HEK293 (cell line): ENCODE measurements around the gene RGS13.

Experiments
- CTCF ChIA-PET: fragments of 350-600 bp; formaldehyde crosslinking; extraction: SDS; loops from one replicate; lab custom pipeline; 2021; ENCODE audit warnings: antibody characterized with exemption; lab: Yijun Ruan, JAX
- POLR2A ChIA-PET: fragments of 300-600 bp; formaldehyde crosslinking; extraction: SDS; loops from one replicate; lab custom pipeline; 2020; ENCODE audit warnings: antibody characterized with exemption, inconsistent platforms; lab: Yijun Ruan, JAX
- H3K27ac ChIP-seq: fragments of 200-500 bp; sonication (Bioruptor generic); 2 replicates; pipeline ENCODE4 v1.5.1; 2014; ENCODE audit warnings: low read depth, low read length, control low read depth, inconsistent platforms; ENCODE audit errors: extremely low read depth
- H3K36me3 ChIP-seq, 2 experiments: fragments of 200-500 bp in 1 of 2; sonication (Bioruptor generic) in 1 of 2; 1 replicate in 1 of 2; 2 replicates in 1 of 2; pipeline ENCODE4 v1.5.1; 2014 to 2017; ENCODE audit warnings: inconsistent platforms in 2 of 2, low read length in 2 of 2; ENCODE audit not compliant: control insufficient read depth in 2 of 2, insufficient read depth in 1 of 2
- H3K4me1 ChIP-seq: fragments of 200-500 bp; sonication (Bioruptor generic); 2 replicates; pipeline ENCODE4 v1.5.1; 2014; ENCODE audit warnings: mild to moderate bottlenecking, low read length, inconsistent platforms; ENCODE audit not compliant: control insufficient read depth, insufficient read depth
- H3K4me3 ChIP-seq: 2 replicates; pipeline ENCODE4 v1.5.1; 2011; ENCODE audit warnings: low read depth, mild to moderate bottlenecking, control low read depth, low read length, moderate library complexity
- H3K9me3 ChIP-seq: fragments of 200-500 bp; sonication (Bioruptor generic); 2 replicates; pipeline ENCODE4 v1.5.1; 2014; ENCODE audit warnings: low read depth, low read length, inconsistent platforms; ENCODE audit not compliant: control insufficient read depth, insufficient read depth
- BCL6B ChIP-seq: fragments of 450-650 bp; formaldehyde crosslinking; IDR thresholded peaks from 2 replicates; pipeline ENCODE4 v1.5.1; 2017; ENCODE audit warnings: missing biosample characterization, missing genetic modification characterization
- KLF9 ChIP-seq: fragments of 450-650 bp; formaldehyde crosslinking; IDR thresholded peaks from 2 replicates; pipeline ENCODE4 v1.5.1; 2016; ENCODE audit warnings: missing biosample characterization, missing genetic modification characterization, low read depth
- PRDM1 ChIP-seq: fragments of 450-650 bp; formaldehyde crosslinking; IDR thresholded peaks from 2 replicates; pipeline ENCODE4; 2016; ENCODE audit warnings: missing biosample characterization, missing genetic modification characterization
- PRDM6 ChIP-seq: fragments of 450-650 bp; formaldehyde crosslinking; IDR thresholded peaks from 2 replicates; pipeline ENCODE4 v1.5.1; 2017; ENCODE audit warnings: missing biosample characterization, missing genetic modification characterization
- SETDB1 ChIP-seq: IDR thresholded peaks from one replicate; pipeline ENCODE4 v1.6.1; 2017; ENCODE audit warnings: mild to moderate bottlenecking, low read length, moderate library complexity, mixed read lengths; ENCODE audit not compliant: insufficient read length
- SP7 ChIP-seq: fragments of 450-650 bp; formaldehyde crosslinking; IDR thresholded peaks from 2 replicates; pipeline ENCODE4 v1.5.1; 2016; ENCODE audit warnings: missing biosample characterization, missing genetic modification characterization
- YY2 ChIP-seq: fragments of 450-650 bp; formaldehyde crosslinking; IDR thresholded peaks from 2 replicates; pipeline ENCODE4 v1.5.1; 2016; ENCODE audit warnings: missing biosample characterization, missing genetic modification characterization
- ZBTB6 ChIP-seq: fragments of 450-650 bp; formaldehyde crosslinking; IDR thresholded peaks from 2 replicates; pipeline ENCODE4 v1.5.1; 2017; ENCODE audit warnings: missing biosample characterization, missing genetic modification characterization
- ZNF280C ChIP-seq: fragments of 450-650 bp; formaldehyde crosslinking; IDR thresholded peaks from 2 replicates; pipeline ENCODE4 v1.5.1; 2016; ENCODE audit warnings: missing biosample characterization, missing genetic modification characterization
- ZNF404 ChIP-seq: fragments of 450-650 bp; formaldehyde crosslinking; IDR thresholded peaks from 2 replicates; pipeline ENCODE4 v1.5.1; 2017; ENCODE audit warnings: missing biosample characterization, missing genetic modification characterization
- ZNF416 ChIP-seq: fragments of 450-650 bp; formaldehyde crosslinking; IDR thresholded peaks from 2 replicates; pipeline ENCODE4 v1.5.1; 2016; ENCODE audit warnings: missing biosample characterization, missing genetic modification characterization
- ZNF433 ChIP-seq: fragments of 450-650 bp; formaldehyde crosslinking; IDR thresholded peaks from 2 replicates; pipeline ENCODE4 v1.5.1; 2016; ENCODE audit warnings: missing biosample characterization, missing genetic modification characterization, low read depth
- ZNF473 ChIP-seq: fragments of 450-650 bp; formaldehyde crosslinking; IDR thresholded peaks from 2 replicates; pipeline ENCODE4 v1.5.1; 2017; ENCODE audit warnings: missing biosample characterization, missing genetic modification characterization
- ZNF518A ChIP-seq: fragments of 450-650 bp; formaldehyde crosslinking; conservative IDR thresholded peaks from 2 replicates; pipeline ENCODE4 v1.5.1; 2016; ENCODE audit warnings: low read depth, missing biosample characterization, missing genetic modification characterization
- ZNF544 ChIP-seq: fragments of 450-650 bp; formaldehyde crosslinking; IDR thresholded peaks from 2 replicates; pipeline ENCODE4 v1.5.0; 2017; ENCODE audit warnings: missing biosample characterization, missing genetic modification characterization
- ZNF555 ChIP-seq: fragments of 450-650 bp; formaldehyde crosslinking; conservative IDR thresholded peaks from 2 replicates; pipeline ENCODE4 v1.5.1; 2017; ENCODE audit warnings: missing biosample characterization, mild to moderate bottlenecking, missing genetic modification characterization, inconsistent platforms
- ZNF560 ChIP-seq: fragments of 450-650 bp; formaldehyde crosslinking; IDR thresholded peaks from 2 replicates; pipeline ENCODE4 v1.5.1; 2017; ENCODE audit warnings: missing biosample characterization, missing genetic modification characterization, borderline replicate concordance
- ZNF580 ChIP-seq: fragments of 450-650 bp; formaldehyde crosslinking; IDR thresholded peaks from 2 replicates; pipeline ENCODE4 v1.5.1; 2016; ENCODE audit warnings: missing biosample characterization, missing genetic modification characterization
- ZNF596 ChIP-seq: fragments of 450-650 bp; IDR thresholded peaks from 2 replicates; pipeline ENCODE4 v1.5.0; 2018; ENCODE audit warnings: missing biosample characterization, mild to moderate bottlenecking, missing genetic modification characterization, moderate library complexity
- ZNF654 ChIP-seq: fragments of 450-650 bp; formaldehyde crosslinking; IDR thresholded peaks from 2 replicates; pipeline ENCODE4 v1.5.1; 2016; ENCODE audit warnings: low read depth, missing biosample characterization, missing genetic modification characterization
- ZNF658 ChIP-seq: fragments of 450-650 bp; formaldehyde crosslinking; IDR thresholded peaks from 2 replicates; pipeline ENCODE4; 2016; ENCODE audit warnings: missing biosample characterization, missing genetic modification characterization
- ZNF677 ChIP-seq: fragments of 450-650 bp; IDR thresholded peaks from 2 replicates; pipeline ENCODE4 v1.5.0; 2018; ENCODE audit warnings: missing biosample characterization, mild to moderate bottlenecking, missing genetic modification characterization, moderate library complexity

The RGS13 gene

GRCh38 chr1:192610112-192610889 lies 25.6 kb upstream of the RGS13 start:
- TF ChIP-seq PRDM6 (tag by site-specific recombination), result peak; percentile 35; the same call in 1 of the 2 replicates
- no peak for TF ChIP-seq ZNF518A (tag by site-specific recombination)
- peak; percentile 50 for TF ChIP-seq ZNF654 (tag by site-specific recombination)
- TF ChIP-seq ZNF280C (tag by site-specific recombination), result no peak
- peak; percentile 51; the same call in 1 of the 2 replicates for TF ChIP-seq SP7 (tag by site-specific recombination)
- TF ChIP-seq ZNF544 (tag by site-specific recombination), result no peak
- TF ChIP-seq ZNF473 (tag by site-specific recombination), result no peak
- TF ChIP-seq, all 188 proteins: peak for 3
- Histone ChIP-seq H3K27ac (no peak overlapping the region), H3K4me1 (no peaks in the 10 kb centered on the region), H3K36me3 (no peaks in the 10 kb centered on the region), H3K4me3 (no peak overlapping the region), H3K9me3 (no peaks in the 10 kb centered on the region)
- ChIA-PET POLR2A (no interaction called here), CTCF (interaction anchor here (0.6 to 1.5 kb wide), 7 partner anchors 14 to 1278 kb away, joined by 3 to 18 read pairs (median 3); no protein-coding TSS in a partner anchor)

- ChIA-PET CTCF (no interaction called here), POLR2A (no interaction called here)
- Histone ChIP-seq H3K9me3 (no peaks in the 10 kb centered on the region), H3K27ac (no peak overlapping the region), H3K36me3 (no peaks in the 10 kb centered on the region), H3K4me3 (no peak overlapping the region), H3K4me1 (no peaks in the 10 kb centered on the region)
- TF ChIP-seq ZNF404 (tag by site-specific recombination), result no peak
- TF ChIP-seq PRDM1 (tag by site-specific recombination), result no peak
- no peak for TF ChIP-seq ZNF416 (tag by site-specific recombination)
- no peak for TF ChIP-seq ZBTB6
- no peak for TF ChIP-seq ZNF658 (tag by site-specific recombination)
- TF ChIP-seq BCL6B (tag by site-specific recombination), result no peak
- TF ChIP-seq YY2 (tag by site-specific recombination), result no peak
- TF ChIP-seq ZNF677 (tag by site-specific recombination), result no peak
- no peak for TF ChIP-seq KLF9 (tag by site-specific recombination)
- TF ChIP-seq ZNF596, result no peak
- no peak for TF ChIP-seq SETDB1
- TF ChIP-seq ZNF580 (tag by site-specific recombination), result no peak
- no peak for TF ChIP-seq ZNF555 (tag by site-specific recombination)
- no peak for TF ChIP-seq ZNF560 (tag by site-specific recombination)
- TF ChIP-seq ZNF433 (tag by site-specific recombination), result no peak
Measured at GRCh38 chr1:192615055-192615454, 20.9 kb upstream of the RGS13 start.
